GM12892 (cell line): ENCODE measurements around the gene KAZN.
"Not testable (repeated sequence)": the region's sequence is repeated elsewhere in the genome, so short reads cannot be mapped to it uniquely, and the experiment has no call there.

Source experiments
- DNase-seq: peaks from one replicate; pipeline ENCODE4 v3.0.0; 2011; ENCODE audit not compliant: insufficient read length
- FAIRE-seq: peaks from 2 replicates; lab custom pipeline; 2011; peaks lifted over from hg19 to GRCh38; lab: Jason Lieb, UNC
- POLR2A ChIP-seq: IDR thresholded peaks from 2 replicates; pipeline ENCODE4 v1.6.1; 2011; ENCODE audit warnings: low read depth, low read length, control low read depth
- POLR2AphosphoS5 ChIP-seq: IDR thresholded peaks from 2 replicates; pipeline ENCODE4 v1.6.1; 2011; ENCODE audit warnings: low read depth, low read length, control low read depth
- TAF1 ChIP-seq: IDR thresholded peaks from 2 replicates; pipeline ENCODE4 v1.6.1; 2011; ENCODE audit warnings: low read depth, mild to moderate bottlenecking, control low read depth, low read length, borderline replicate concordance

Gene KAZN

DNA sequence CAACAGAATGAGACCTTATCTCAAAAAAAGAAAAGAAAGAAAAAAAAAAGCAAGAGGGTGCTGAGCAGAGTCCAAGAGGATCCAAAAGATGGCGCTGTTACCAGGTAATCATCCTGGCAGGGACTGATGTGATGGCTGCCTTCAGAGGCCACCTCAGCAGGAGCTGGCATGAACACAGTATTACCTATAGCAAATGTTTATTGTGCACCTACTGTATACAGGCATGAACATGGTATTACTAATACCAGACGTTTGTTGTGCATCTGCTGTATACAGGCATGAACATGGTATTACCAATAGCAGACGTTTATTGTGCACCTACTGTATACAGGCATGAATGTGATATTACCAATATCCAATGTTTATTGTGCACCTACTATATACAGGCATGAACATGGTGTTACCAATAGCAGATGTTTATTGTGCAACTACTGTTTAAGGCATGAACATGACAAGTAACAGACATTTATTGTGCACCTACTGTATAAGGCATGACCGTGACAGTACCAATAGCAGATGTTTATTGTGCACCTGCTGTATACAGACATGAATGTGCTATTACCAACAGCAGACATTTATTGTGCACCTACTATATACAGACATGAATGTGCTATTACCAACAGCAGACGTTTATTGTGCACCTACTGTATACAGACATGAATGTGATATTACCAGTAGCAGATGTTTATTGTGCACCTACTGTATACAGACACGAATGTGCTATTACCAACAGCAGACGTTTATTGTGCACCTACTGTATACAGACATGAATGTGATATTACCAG lies 439.9 kb downstream of the KAZN start:
- no peak for DNase-seq
- no peak for TF ChIP-seq TAF1
- TF ChIP-seq POLR2AphosphoS5, result no peak
- no peak for TF ChIP-seq POLR2A
- peak; percentile 30 for FAIRE-seq

- no peak for FAIRE-seq
- no peak for DNase-seq
- TF ChIP-seq POLR2AphosphoS5 (no peak), TAF1 (no peak), POLR2A (no peak)
Measured at GRCh38 chr1:15039017-15039648, 440.6 kb downstream of the KAZN start.

DNA sequence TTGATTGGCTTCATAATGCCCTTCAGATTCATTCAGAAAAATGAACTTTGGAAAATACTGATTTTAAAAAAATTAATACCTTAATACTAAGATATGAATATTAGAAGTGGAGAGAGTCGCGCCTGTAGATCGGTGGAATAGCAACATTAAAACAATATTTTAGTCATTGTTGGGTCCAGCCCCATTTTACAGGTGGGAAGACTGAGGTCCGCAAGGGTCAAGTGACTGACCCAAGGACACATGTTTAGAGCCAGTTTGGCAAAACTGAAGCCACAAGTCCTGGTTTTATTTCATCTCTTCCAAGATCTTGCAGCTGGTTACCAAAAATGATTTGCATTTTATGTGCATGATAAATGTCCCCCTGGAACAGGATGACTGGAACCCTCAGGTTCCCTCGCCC lies 441.4 kb downstream of the KAZN start:
- FAIRE-seq (no peak), DNase-seq (no peak)
- TF ChIP-seq POLR2AphosphoS5 (no peak), POLR2A (no peak), TAF1 (no peak)

DNA sequence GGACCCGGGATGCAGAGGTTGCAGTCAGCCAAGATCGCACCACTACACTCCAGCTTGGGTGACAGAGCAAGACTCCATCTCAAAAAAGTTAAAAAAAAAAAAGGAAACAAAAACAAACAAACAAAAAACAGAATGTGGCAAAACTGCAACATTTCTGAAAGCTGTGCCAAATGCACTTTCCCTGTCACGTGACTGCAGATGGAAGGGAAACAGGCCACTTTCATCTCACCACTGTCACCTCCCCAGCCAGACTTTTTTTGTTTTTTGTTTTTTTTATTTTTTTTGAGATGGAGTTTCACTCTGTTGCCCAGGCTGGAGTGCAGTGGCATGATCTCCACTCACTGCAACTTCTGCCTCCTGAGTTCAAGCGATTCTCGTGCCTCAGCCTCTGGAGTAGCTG lies 442.2 kb downstream of the KAZN start:
- not testable (repeated sequence) for DNase-seq, FAIRE-seq

DNA sequence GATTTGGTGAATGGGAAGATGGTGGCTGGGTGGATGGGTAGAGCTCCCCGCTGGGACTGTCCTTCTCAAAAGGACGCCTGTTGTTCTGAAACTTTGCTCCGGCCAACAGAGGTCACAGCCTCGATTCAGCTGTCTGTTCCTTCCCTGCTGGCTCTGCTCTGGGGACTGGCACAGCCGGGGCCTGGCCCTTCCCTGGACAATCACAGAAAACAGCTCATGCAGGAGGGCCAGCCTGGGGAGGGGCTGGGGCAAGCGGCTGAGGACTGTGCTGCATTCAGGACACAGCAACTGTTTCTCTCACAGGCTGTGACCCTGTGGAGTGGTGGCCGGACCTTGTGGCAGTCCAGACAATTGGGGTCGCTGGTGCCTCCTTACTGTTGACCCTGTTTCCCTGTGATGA lies 444.4 kb downstream of the KAZN start:
- no peak for TF ChIP-seq POLR2AphosphoS5
- no peak for TF ChIP-seq TAF1
- no peak for TF ChIP-seq POLR2A
- no peak for DNase-seq
- no peak for FAIRE-seq

- no peak for TF ChIP-seq POLR2A
- no peak for TF ChIP-seq POLR2AphosphoS5
- no peak for TF ChIP-seq TAF1
- FAIRE-seq, result no peak
- no peak for DNase-seq
Measured at GRCh38 chr1:15043934-15044333, 445.4 kb downstream of the KAZN start.

DNA sequence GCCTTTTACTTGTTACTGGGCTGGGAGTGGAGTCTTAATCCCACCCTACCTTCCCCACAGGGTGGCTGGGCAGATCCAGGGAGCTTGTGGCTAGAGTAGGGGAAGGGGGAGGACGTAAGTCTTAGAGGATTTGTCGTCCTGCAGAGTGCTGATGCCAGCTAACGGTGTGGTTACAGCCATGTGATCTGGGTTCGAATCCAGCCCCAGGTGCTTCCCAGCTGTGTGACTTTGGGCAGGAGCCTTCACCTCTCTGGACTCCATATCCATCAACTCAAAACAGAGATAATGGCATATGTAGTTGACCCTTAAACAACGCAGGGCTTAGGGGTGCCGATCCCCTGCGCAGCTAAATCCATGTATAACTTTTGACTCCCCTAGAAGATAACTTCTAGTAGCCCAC lies 446.6 kb downstream of the KAZN start:
- no peak for DNase-seq
- TF ChIP-seq TAF1 (no peak), POLR2A (no peak), POLR2AphosphoS5 (no peak)
- FAIRE-seq, result no peak

DNA sequence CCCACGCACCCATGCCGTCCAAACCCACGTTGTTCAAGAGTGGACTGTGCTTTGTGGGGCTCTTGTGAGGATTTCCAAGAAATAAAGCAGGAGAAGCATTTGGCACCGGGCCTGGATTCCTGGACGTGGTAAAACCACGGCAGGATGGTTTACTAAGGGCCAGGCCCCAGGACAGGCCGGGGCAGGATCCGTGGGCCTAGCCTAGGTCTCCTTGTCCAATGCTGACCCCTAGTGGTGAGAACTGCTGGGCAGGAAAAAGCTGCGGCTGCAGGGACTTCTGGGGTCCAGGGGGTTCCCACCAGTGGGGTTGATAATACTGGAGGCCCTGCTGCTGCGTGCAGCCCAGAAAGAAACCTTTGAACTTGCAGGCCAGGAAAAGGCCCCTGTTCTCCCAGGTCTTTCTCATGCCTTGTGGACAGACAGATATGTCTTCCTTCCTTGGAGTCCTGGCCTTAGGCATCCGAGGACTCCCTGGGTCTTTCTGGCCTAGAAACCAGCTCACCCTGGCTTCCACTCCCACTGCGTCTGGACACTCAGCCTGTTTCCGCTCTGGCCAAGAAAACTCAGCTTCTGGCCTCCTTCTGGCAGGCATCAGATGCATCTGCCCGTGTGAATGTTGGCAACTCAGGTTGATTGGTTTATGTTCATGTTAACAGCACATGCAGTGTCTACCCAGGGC lies 448.1 kb downstream of the KAZN start:
- DNase-seq, result peak; percentile 76
- TF ChIP-seq POLR2AphosphoS5 (no peak), TAF1 (no peak), POLR2A (no peak)
- FAIRE-seq, result no peak

GRCh38 chr1:15047237-15047636 lies 448.8 kb downstream of the KAZN start:
- FAIRE-seq (no peak), DNase-seq (no peak)
- TF ChIP-seq TAF1 (no peak), POLR2A (no peak), POLR2AphosphoS5 (no peak)

GRCh38 chr1:15048437-15048980 lies 450.0 kb downstream of the KAZN start:
- FAIRE-seq, result no peak
- DNase-seq, result no peak
- TF ChIP-seq TAF1, result no peak
- no peak for TF ChIP-seq POLR2AphosphoS5
- no peak for TF ChIP-seq POLR2A

- no peak for TF ChIP-seq POLR2A
- no peak for TF ChIP-seq TAF1
- TF ChIP-seq POLR2AphosphoS5, result no peak
- no peak for FAIRE-seq
- DNase-seq, result no peak
Measured at GRCh38 chr1:15049067-15049466, 450.6 kb downstream of the KAZN start.

DNA sequence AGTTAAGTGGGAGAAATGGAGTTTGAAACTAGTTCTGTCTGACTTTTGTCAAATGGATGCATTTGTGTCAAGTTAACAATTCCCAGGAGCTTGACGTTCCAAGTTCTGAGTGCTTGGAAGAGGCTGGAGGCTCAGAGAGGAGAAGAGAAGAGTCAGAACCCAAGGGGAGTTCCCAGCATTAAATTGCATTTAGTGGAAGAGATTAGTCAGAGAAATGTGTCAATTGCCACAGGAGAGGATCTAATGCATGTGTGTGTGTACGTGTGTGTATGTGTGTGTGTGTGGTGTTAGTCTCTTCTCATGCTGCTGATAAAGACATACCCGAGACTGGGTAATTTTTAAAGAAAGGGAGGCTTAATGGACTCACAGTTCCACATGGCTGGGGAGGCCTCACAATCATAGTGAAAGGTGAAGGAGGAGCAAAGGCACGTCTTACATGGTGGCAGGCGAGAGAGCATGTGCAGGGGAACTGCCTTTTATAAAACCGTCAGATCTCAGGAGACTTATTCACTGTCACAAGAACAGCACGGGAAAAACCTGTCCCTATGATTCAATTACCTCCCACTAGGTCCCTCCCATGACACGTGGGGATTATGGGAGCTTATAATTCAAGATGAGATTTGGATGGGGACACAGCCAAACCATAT lies 453.5 kb downstream of the KAZN start:
- TF ChIP-seq TAF1 (no peak), POLR2A (no peak), POLR2AphosphoS5 (no peak)
- FAIRE-seq, result no peak

More for the DNA sequence above, 453.5 kb downstream of the KAZN start:
- no peak for DNase-seq
